Type B pancreatic cell (in vitro differentiated cells): Measurements from ENCODE around the gene WNK1. TPM values are rescaled to one million over a fixed set of nuclear protein-coding genes. Genes with fewer than 3 reads are reported as not detected.
"Not testable (repeated sequence)": the region's sequence is repeated elsewhere in the genome, so short reads cannot be mapped to it uniquely, and the experiment has no call there.

ENCODE experiments used
- DNase-seq: peaks from one replicate; pipeline ENCODE4 v3.0.0; 2021; ENCODE audit warnings: mixed read lengths; ENCODE audit not compliant: unreplicated experiment; ENCODE audit errors: extremely low spot score
- H3K27ac Mint-ChIP-seq: 2 replicates; pipeline ENCODE4 v1.8.0; 2021; ENCODE audit warnings: mild to moderate bottlenecking, mixed read lengths
- H3K27me3 Mint-ChIP-seq: 2 replicates; pipeline ENCODE4 v1.8.0; 2021; ENCODE audit warnings: mixed read lengths
- H3K36me3 Mint-ChIP-seq: 2 replicates; pipeline ENCODE4 v1.8.0; 2021; ENCODE audit warnings: mixed read lengths
- H3K4me1 Mint-ChIP-seq: one replicate; pipeline ENCODE4 v1.8.0; 2021; ENCODE audit warnings: mixed read lengths; ENCODE audit not compliant: unreplicated experiment
- H3K4me3 Mint-ChIP-seq: 2 replicates; pipeline ENCODE4 v1.8.0; 2021; ENCODE audit warnings: mild to moderate bottlenecking, mixed read lengths
- H3K9me3 Mint-ChIP-seq: 2 replicates; pipeline ENCODE4 v1.8.0; 2021; ENCODE audit warnings: mixed read lengths
- total RNA-seq: library from RNA; stranded (reverse); gene quantifications from 2 replicates; pipeline ENCODE4 v1.2.1, GENCODE V29; 2021; ENCODE audit warnings: low replicate concordance
- TF ChIP-seq, protein P1 (sequence below): fragments of 200-600 bp; sonication (generic); conservative IDR thresholded peaks from 2 replicates; pipeline ENCODE4 v1.5.0; 2021; ENCODE audit warnings: antibody characterized with exemption, mild to moderate bottlenecking

Gene WNK1
- total RNA-seq, 1 donor from 2014 or later, result 132 TPM

DNA sequence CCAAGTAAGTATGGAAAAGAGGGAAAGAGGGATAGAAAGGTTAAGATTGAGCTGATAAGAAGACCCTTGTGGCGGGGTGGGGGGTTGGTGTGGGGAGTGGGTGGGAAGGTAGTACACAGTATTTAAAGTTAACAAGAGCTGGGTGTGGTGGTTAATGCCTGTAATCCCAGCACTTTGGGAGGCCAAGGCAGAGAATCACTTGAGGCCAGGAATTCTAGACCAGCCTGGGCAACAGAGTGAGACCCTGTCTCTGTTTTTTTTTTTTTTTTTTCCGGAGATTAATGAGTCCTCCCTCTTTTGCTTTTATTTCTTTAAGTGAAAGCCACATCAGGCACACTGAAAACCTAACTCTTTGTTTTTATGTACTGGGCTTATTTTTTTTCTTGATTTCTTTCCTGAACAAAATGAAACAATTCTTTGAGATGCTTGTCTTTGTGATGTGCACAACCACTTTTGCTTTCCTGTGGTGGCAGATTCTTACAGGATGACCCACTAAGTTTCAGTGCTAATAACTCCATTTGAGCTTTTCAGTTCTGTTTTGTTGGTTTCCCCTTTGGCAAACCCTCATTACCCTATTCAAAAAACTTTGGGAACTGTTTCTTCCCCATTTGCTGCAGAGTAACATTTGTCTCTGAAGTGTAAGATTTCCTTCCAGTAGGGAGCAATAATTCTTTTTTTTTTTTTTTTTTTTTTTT, 54.8 kb downstream of the WNK1 start:
- Mint-ChIP-seq H3K27me3 (no peaks in the 10 kb centered on the region), H3K4me3 (no peak overlapping the region), H3K27ac (peak overlapping the region; percentile 23), H3K4me1 (peaks cover 14% of the 10 kb centered on the region), H3K36me3 (peaks cover 5% of the 10 kb centered on the region), H3K9me3 (no peaks in the 10 kb centered on the region)
- TF ChIP-seq, protein P1, sequence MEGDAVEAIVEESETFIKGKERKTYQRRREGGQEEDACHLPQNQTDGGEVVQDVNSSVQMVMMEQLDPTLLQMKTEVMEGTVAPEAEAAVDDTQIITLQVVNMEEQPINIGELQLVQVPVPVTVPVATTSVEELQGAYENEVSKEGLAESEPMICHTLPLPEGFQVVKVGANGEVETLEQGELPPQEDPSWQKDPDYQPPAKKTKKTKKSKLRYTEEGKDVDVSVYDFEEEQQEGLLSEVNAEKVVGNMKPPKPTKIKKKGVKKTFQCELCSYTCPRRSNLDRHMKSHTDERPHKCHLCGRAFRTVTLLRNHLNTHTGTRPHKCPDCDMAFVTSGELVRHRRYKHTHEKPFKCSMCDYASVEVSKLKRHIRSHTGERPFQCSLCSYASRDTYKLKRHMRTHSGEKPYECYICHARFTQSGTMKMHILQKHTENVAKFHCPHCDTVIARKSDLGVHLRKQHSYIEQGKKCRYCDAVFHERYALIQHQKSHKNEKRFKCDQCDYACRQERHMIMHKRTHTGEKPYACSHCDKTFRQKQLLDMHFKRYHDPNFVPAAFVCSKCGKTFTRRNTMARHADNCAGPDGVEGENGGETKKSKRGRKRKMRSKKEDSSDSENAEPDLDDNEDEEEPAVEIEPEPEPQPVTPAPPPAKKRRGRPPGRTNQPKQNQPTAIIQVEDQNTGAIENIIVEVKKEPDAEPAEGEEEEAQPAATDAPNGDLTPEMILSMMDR, result no peak
- no peak for DNase-seq

DNA sequence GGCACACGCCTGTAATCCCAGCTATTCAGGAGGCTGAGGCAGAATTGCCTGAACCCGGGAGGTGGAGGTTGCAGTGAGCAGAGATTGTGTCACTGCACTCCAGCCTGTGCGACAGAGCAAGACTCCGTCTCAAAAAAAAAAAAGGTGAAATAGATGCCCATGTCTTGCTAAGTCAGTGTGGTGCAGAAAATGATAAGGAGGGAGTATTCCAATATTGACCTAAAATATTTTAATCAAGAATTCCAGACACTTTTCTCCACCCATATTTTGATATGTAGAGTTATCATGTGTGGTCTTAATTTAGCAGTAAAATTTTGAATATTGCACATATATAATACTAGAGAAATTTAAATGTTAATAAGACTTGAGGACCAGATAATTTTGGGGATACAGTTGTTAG, 57.7 kb downstream of the WNK1 start:
- H3K27me3 Mint-ChIP-seq, result no peaks in the 10 kb centered on the region
- no peak overlapping the region for H3K4me3 Mint-ChIP-seq
- peaks cover 21% of the 10 kb centered on the region for H3K36me3 Mint-ChIP-seq
- DNase-seq, result no peak
- H3K27ac Mint-ChIP-seq, result no peak overlapping the region
- H3K9me3 Mint-ChIP-seq, result no peaks in the 10 kb centered on the region
- H3K4me1 Mint-ChIP-seq, result peaks cover 14% of the 10 kb centered on the region
- TF ChIP-seq, protein P1, result no peak

DNA sequence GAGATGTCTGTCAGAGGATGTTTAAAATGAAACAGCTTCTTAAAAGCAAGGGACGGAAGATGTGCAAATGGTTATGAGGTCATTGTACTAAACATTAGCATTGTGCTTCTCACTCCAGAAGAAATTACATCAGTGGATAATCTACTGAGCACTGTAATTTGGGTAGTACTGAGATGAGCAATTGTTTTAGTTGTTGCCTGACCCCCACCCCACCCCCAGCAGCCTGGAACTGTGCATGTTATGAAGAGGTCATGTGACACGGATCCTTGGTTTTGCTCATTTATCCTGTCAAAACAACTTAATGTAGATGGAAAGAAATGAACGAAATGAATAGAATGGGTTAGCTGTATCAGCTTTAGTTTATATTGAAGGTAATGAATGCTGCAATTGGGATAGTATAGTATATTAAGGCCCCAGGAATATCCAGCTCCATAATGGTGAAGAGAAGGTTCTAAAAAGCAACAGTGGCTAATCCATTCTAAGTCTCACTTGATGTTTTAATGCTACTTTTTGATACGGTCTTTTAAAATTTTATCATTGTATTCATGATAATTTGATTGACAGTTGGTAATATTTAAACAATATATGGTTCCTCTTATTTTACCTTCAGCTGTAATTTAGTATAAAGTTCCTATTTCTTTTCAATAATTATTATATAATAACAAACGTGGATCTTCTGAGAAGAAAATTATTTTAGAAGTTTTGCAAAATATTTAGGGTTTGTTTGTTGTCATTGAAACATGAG, 58.5 kb downstream of the WNK1 start:
- TF ChIP-seq, protein P1, result no peak
- Mint-ChIP-seq H3K9me3 (no peaks in the 10 kb centered on the region), H3K27me3 (no peaks in the 10 kb centered on the region), H3K36me3 (peaks cover 27% of the 10 kb centered on the region), H3K4me3 (no peak overlapping the region), H3K4me1 (peaks cover 13% of the 10 kb centered on the region), H3K27ac (no peak overlapping the region)
- no peak for DNase-seq

DNA sequence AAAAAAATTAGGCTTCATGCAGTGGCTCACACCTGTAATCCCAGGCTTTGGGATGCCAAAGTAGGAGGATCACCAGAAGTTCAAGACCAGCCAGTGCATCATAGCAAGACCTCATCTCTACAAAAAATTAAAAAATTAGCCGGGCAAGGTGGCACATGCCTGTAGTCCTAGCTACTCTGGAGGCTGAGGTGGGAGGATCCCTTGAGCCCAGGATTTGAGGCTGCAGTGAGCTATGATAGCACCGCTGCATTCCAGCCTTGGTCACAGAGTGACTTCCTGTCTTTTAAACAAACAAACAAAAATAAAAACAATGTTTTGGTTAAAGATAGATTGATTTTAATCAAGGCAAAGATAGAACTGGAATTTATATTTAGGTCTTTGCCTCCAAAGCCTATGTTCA, 60.6 kb downstream of the WNK1 start:
- no peak overlapping the region for H3K27ac Mint-ChIP-seq
- H3K4me3 Mint-ChIP-seq, result no peak overlapping the region
- peaks cover 6% of the 10 kb centered on the region for H3K4me1 Mint-ChIP-seq
- DNase-seq, result no peak
- H3K36me3 Mint-ChIP-seq, result peaks cover 34% of the 10 kb centered on the region
- TF ChIP-seq, protein P1, result no peak
- no peaks in the 10 kb centered on the region for H3K9me3 Mint-ChIP-seq
- no peaks in the 10 kb centered on the region for H3K27me3 Mint-ChIP-seq

DNA sequence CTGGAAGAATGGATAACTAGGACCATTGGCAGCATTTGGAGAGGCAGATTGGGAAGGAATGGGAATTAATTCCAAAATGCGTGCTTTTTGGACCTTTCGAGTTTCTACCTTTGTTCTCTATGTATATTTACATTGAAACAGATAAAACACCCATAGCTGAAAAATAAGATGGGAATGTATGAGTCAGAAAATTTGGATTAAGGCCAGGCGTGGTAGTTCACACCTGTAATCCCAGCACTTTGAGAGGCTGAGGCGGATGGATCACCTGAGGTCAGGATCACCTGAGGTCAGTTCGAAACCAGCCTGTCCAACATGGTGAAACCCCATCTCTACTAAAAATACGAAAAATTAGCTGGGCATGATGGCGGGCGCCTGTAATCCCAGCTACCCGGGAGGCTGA, 65.1 kb downstream of the WNK1 start:
- H3K9me3 Mint-ChIP-seq, H3K4me1 Mint-ChIP-seq, H3K4me3 Mint-ChIP-seq, H3K27ac Mint-ChIP-seq, DNase-seq, H3K27me3 Mint-ChIP-seq: not testable (repeated sequence)
- H3K36me3 Mint-ChIP-seq, result peaks cover 65% of the 10 kb centered on the region

DNA sequence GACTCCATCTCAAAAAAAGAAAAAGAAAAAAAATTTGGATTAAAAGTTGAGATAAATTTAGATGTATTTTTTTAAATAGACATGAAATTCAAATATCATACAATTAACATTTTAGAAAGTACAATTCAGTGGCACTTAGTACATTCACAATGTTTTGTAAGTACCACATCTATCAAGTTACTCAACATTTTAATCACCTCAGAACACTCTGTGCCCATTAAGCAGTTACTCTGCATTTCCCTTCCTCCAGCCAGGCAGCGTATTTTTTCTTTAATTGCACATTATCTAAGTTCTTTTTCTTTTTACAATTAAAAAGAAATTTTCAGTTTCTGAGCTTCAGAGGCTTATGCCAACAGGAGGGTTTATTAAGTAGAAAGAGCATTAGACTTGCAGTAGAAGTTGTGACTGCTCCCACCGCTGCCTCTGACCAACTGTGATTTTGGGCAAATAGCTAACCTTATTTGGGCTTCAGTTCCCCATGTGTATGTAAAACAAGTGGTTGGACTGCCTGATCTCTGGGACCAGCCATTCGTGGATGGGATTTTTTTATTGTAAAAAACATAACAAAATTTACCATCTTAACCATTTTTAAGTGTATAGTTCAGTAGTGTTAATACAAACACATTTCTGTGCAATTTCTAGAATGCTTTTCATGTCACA, 65.7 kb downstream of the WNK1 start:
- DNase-seq, result no peak
- no peak overlapping the region for H3K27ac Mint-ChIP-seq
- no peaks in the 10 kb centered on the region for H3K4me1 Mint-ChIP-seq
- TF ChIP-seq, protein P1, result no peak
- H3K4me3 Mint-ChIP-seq, result no peak overlapping the region
- H3K9me3 Mint-ChIP-seq, result no peaks in the 10 kb centered on the region
- no peaks in the 10 kb centered on the region for H3K27me3 Mint-ChIP-seq
- H3K36me3 Mint-ChIP-seq, result peaks cover 69% of the 10 kb centered on the region
